ENCODE data around the gene MAST1. TPM values are rescaled to one million over a fixed set of nuclear protein-coding genes. Genes with fewer than 3 reads are reported as not detected.
"Not testable (repeated sequence)": the region's sequence is repeated elsewhere in the genome, so short reads cannot be mapped to it uniquely, and the experiment has no call there.

Gene MAST1
- total RNA-seq, 1 donor from 2014 or later = not detected

- H3K27me3 ChIP-seq (ENCODE audit: low read depth) = no peaks in the 10 kb centered on the region
- H3K36me3 ChIP-seq = peaks cover 16% of the 10 kb centered on the region
- intact Hi-C loops (cut with micrococcal nuclease) = no loop called here
- TF ChIP-seq CTCF (IDR thresholded peaks at IDR 0.05; ENCODE audit: borderline replicate concordance) = no peak
- no peaks in the 10 kb centered on the region for H3K9me3 ChIP-seq (replicated peaks)
- DNase-seq = no peak
- H3K27ac ChIP-seq (replicated peaks) = no peak overlapping the region
- H3K4me3 ChIP-seq = no peak overlapping the region
- peaks cover 45% of the 10 kb centered on the region for H3K4me1 ChIP-seq
Measured at GRCh38 chr19:12804051-12804450, 34.3 kb upstream of the MAST1 start.

- H3K9me3 ChIP-seq (replicated peaks) = no peaks in the 10 kb centered on the region
- no peaks in the 10 kb centered on the region for H3K27me3 ChIP-seq (ENCODE audit: low read depth)
- peak within 1 kb of the TSS; percentile 78 for H3K4me3 ChIP-seq
- intact Hi-C loops (cut with micrococcal nuclease) = loop anchor here (5.0 kb wide), 1 partner anchor 36 kb away; no protein-coding TSS in a partner anchor
- peaks cover 27% of the 10 kb centered on the region for H3K4me1 ChIP-seq
- peak; percentile 35 for TF ChIP-seq CTCF (IDR thresholded peaks at IDR 0.05; ENCODE audit: borderline replicate concordance)
- H3K36me3 ChIP-seq = peaks cover 13% of the 10 kb centered on the region
- peak; percentile 91 for DNase-seq
- H3K27ac ChIP-seq (replicated peaks) = peak within 1 kb of the TSS; percentile 74
Measured at GRCh38 chr19:12806242-12807081, 31.9 kb upstream of the MAST1 start, which contains the start of gene RNASEH2A. RNASEH2A (plus strand) TSS chr19:12806584; CDS start chr19:12806674, 90 bp downstream.

GRCh38 chr19:12815088-12815487 is 23.2 kb upstream of the MAST1 start:
- no peak for TF ChIP-seq CTCF (IDR thresholded peaks at IDR 0.05; ENCODE audit: borderline replicate concordance)
- H3K9me3 ChIP-seq (replicated peaks) = no peaks in the 10 kb centered on the region
- H3K4me3 ChIP-seq = no peak overlapping the region
- H3K27ac ChIP-seq (replicated peaks) = no peak overlapping the region
- H3K4me1 ChIP-seq = no peaks in the 10 kb centered on the region
- intact Hi-C loops (cut with micrococcal nuclease) = no loop called here
- no peak for DNase-seq
- H3K27me3 ChIP-seq (ENCODE audit: low read depth) = no peaks in the 10 kb centered on the region
- peaks cover 26% of the 10 kb centered on the region for H3K36me3 ChIP-seq

- H3K9me3 ChIP-seq (replicated peaks); H3K4me1 ChIP-seq; intact Hi-C loops (cut with micrococcal nuclease); DNase-seq; H3K27ac ChIP-seq (replicated peaks); H3K27me3 ChIP-seq (ENCODE audit: low read depth); H3K4me3 ChIP-seq: not testable (repeated sequence)
- H3K36me3 ChIP-seq = peaks cover 21% of the 10 kb centered on the region
Measured at GRCh38 chr19:12817188-12817587, 21.1 kb upstream of the MAST1 start.

- H3K4me3 ChIP-seq; intact Hi-C loops (cut with micrococcal nuclease); H3K9me3 ChIP-seq (replicated peaks); H3K27ac ChIP-seq (replicated peaks); H3K4me1 ChIP-seq; DNase-seq: not testable (repeated sequence)
- H3K36me3 ChIP-seq = peaks cover 20% of the 10 kb centered on the region
- H3K27me3 ChIP-seq (ENCODE audit: low read depth) = peaks cover 12% of the 10 kb centered on the region
Measured at GRCh38 chr19:12817810-12818209, 20.5 kb upstream of the MAST1 start.

GRCh38 chr19:12821761-12822160 is 16.6 kb upstream of the MAST1 start:
- Histone ChIP-seq H3K9me3 (replicated peaks) (peaks cover 7% of the 10 kb centered on the region), H3K36me3 (no peaks in the 10 kb centered on the region), H3K4me3 (no peak overlapping the region), H3K27me3 (ENCODE audit: low read depth) (peaks cover 51% of the 10 kb centered on the region), H3K27ac (replicated peaks) (no peak overlapping the region), H3K4me1 (peaks cover 4% of the 10 kb centered on the region)
- DNase-seq = no peak
- intact Hi-C loops (cut with micrococcal nuclease) = no loop called here
- TF ChIP-seq CTCF (IDR thresholded peaks at IDR 0.05; ENCODE audit: borderline replicate concordance) = no peak

All from left ventricle myocardium inferior (tissue), 1 donor.